Nucleus accumbens (tissue), 56 donors: ENCODE data around the gene VAMP4.

Experiments
- DNase-seq, 56 donors: peaks; one replicate each; lab custom pipeline; 2025; lab: John Stamatoyannopoulos, UW

Gene VAMP4

GRCh38 chr1:171741872-171742576 is at the start of gene VAMP4:
TSS of gene VAMP4 (minus strand) at chr1:171742065. CDS start at chr1:171738414, 3,651 bp downstream.
- peak in 55 of 56 donors; percentile 34 to 90 (median 81) for DNase-seq

- DNase-seq, result no peak
These were observed 48.5 kb upstream of the VAMP4 start for GRCh38 chr1:171790318-171790717.

- DNase-seq, result no peak
These were observed 46.8 kb upstream of the VAMP4 start for GRCh38 chr1:171788696-171789095.

GRCh38 chr1:171787686-171788480 is 46.0 kb upstream of the VAMP4 start:
- DNase-seq, result no peak

GRCh38 chr1:171786534-171786933 is 44.7 kb upstream of the VAMP4 start:
- DNase-seq, result no peak

GRCh38 chr1:171785766-171786165 is 43.9 kb upstream of the VAMP4 start:
- DNase-seq, result no peak

- no peak for DNase-seq
These were observed 42.9 kb upstream of the VAMP4 start for GRCh38 chr1:171784784-171785183.

- DNase-seq, result no peak
These were observed 42.1 kb upstream of the VAMP4 start for GRCh38 chr1:171783816-171784530.

- peak; percentile 78 to 100 (median 99) for DNase-seq
These were observed 39.5 kb upstream of the VAMP4 start, which contains the start of gene METTL13 for GRCh38 chr1:171781176-171781875. TSS of gene METTL13 (plus strand) at chr1:171781660. CDS start at chr1:171781968, 308 bp downstream.

GRCh38 chr1:171780583-171781175 is 38.8 kb upstream of the VAMP4 start:
- DNase-seq, result no peak

- DNase-seq, result no peak
These were observed 30.4 kb upstream of the VAMP4 start for GRCh38 chr1:171772312-171772711.

GRCh38 chr1:171769754-171770153 is 27.9 kb upstream of the VAMP4 start:
- no peak for DNase-seq

- no peak for DNase-seq
These were observed 27.3 kb upstream of the VAMP4 start for GRCh38 chr1:171769171-171769570.

GRCh38 chr1:171763764-171764163 is 21.9 kb upstream of the VAMP4 start:
- no peak for DNase-seq

GRCh38 chr1:171762143-171762563 is 20.3 kb upstream of the VAMP4 start:
- no peak for DNase-seq

- no peak for DNase-seq
These were observed 16.1 kb upstream of the VAMP4 start for GRCh38 chr1:171758011-171758410.

- DNase-seq, result no peak
These were observed 15.0 kb upstream of the VAMP4 start for GRCh38 chr1:171756856-171757255.

GRCh38 chr1:171754971-171755370 is 13.1 kb upstream of the VAMP4 start:
- no peak for DNase-seq

- no peak for DNase-seq
These were observed 12.5 kb upstream of the VAMP4 start for GRCh38 chr1:171754353-171754705.

- DNase-seq, result no peak
These were observed 12.0 kb upstream of the VAMP4 start for GRCh38 chr1:171753685-171754352.
